ENCODE results near the gene TMEM213. TPM values are rescaled to one million over a fixed set of nuclear protein-coding genes. Genes with fewer than 3 reads are reported as not detected.

TMEM213 gene
- total RNA-seq, 1 donor from 2014 or later = not detected

DNA sequence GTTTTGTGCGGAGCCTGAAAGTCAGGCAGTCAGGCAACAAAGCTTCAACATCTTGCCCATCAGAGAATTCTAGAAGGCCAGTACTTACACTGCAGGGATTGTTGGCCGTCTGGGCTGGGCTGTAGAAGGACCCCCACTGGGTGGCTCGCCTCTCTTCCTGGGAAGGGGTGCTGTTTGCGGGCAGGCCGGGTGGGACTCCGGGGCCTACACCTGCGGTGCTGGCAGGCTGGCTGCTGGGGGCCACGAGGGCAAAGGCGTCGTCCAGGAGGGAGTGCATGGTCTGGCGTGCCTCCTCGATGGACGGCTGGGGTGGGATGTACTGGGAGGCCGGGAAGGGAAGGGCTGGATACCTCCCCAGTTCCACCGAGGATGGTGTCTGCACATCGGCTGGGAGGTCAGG, 63.3 kb downstream of the TMEM213 start:
- H3K36me3 Mint-ChIP-seq (ENCODE audit: low read depth, unreplicated experiment) = peaks cover 23% of the 10 kb centered on the region
- H3K9me3 Mint-ChIP-seq (ENCODE audit: unreplicated experiment) = no peaks in the 10 kb centered on the region
- peaks cover 2% of the 10 kb centered on the region for H3K27me3 Mint-ChIP-seq (ENCODE audit: unreplicated experiment)
- peaks cover 6% of the 10 kb centered on the region for H3K4me1 Mint-ChIP-seq (ENCODE audit: unreplicated experiment)
- TF ChIP-seq, protein P1, sequence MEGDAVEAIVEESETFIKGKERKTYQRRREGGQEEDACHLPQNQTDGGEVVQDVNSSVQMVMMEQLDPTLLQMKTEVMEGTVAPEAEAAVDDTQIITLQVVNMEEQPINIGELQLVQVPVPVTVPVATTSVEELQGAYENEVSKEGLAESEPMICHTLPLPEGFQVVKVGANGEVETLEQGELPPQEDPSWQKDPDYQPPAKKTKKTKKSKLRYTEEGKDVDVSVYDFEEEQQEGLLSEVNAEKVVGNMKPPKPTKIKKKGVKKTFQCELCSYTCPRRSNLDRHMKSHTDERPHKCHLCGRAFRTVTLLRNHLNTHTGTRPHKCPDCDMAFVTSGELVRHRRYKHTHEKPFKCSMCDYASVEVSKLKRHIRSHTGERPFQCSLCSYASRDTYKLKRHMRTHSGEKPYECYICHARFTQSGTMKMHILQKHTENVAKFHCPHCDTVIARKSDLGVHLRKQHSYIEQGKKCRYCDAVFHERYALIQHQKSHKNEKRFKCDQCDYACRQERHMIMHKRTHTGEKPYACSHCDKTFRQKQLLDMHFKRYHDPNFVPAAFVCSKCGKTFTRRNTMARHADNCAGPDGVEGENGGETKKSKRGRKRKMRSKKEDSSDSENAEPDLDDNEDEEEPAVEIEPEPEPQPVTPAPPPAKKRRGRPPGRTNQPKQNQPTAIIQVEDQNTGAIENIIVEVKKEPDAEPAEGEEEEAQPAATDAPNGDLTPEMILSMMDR (IDR thresholded peaks at IDR 0.05; ENCODE audit: unreplicated experiment) = no peak
- DNase-seq (ENCODE audit: low spot score) = no peak
- no peak overlapping the region for H3K4me3 Mint-ChIP-seq (ENCODE audit: unreplicated experiment)
- no peak overlapping the region for H3K27ac Mint-ChIP-seq (ENCODE audit: unreplicated experiment)

DNA sequence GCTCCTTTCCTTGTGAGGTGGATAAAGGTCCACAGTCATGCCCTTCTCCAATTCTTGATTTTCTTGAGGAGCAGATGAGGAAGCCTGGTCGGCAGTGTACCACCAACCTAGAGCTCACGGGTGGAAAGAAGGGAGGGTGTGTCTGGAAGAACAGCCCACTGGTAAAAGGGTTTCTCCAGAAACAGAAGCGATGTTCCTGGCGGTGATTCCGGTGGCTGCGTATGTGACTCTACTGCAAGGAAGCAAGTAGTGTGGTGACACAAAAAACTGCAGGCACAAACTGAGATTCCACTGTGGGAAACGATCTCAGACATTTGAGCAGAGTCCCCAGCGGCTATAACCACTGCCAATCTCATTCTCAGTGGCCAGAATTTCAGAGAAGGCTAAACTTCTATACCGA, 66.1 kb downstream of the TMEM213 start:
- Mint-ChIP-seq H3K27me3 (ENCODE audit: unreplicated experiment) (peaks cover 2% of the 10 kb centered on the region), H3K4me3 (ENCODE audit: unreplicated experiment) (peak overlapping the region; percentile 37), H3K27ac (ENCODE audit: unreplicated experiment) (no peak overlapping the region), H3K4me1 (ENCODE audit: unreplicated experiment) (peaks cover 6% of the 10 kb centered on the region), H3K9me3 (ENCODE audit: unreplicated experiment) (no peaks in the 10 kb centered on the region), H3K36me3 (ENCODE audit: low read depth, unreplicated experiment) (peaks cover 25% of the 10 kb centered on the region)
- DNase-seq (ENCODE audit: low spot score) = no peak
- TF ChIP-seq, protein P1 (IDR thresholded peaks at IDR 0.05; ENCODE audit: unreplicated experiment) = no peak

GRCh38 chr7:138864667-138865066, 66.9 kb downstream of the TMEM213 start:
- no peak overlapping the region for H3K27ac Mint-ChIP-seq (ENCODE audit: unreplicated experiment)
- peaks cover 23% of the 10 kb centered on the region for H3K36me3 Mint-ChIP-seq (ENCODE audit: low read depth, unreplicated experiment)
- no peaks in the 10 kb centered on the region for H3K9me3 Mint-ChIP-seq (ENCODE audit: unreplicated experiment)
- H3K27me3 Mint-ChIP-seq (ENCODE audit: unreplicated experiment) = peaks cover under 1% of the 10 kb centered on the region
- peaks cover 6% of the 10 kb centered on the region for H3K4me1 Mint-ChIP-seq (ENCODE audit: unreplicated experiment)
- TF ChIP-seq, protein P1 (IDR thresholded peaks at IDR 0.05; ENCODE audit: unreplicated experiment) = no peak
- no peak overlapping the region for H3K4me3 Mint-ChIP-seq (ENCODE audit: unreplicated experiment)
- DNase-seq (ENCODE audit: low spot score) = no peak

DNA sequence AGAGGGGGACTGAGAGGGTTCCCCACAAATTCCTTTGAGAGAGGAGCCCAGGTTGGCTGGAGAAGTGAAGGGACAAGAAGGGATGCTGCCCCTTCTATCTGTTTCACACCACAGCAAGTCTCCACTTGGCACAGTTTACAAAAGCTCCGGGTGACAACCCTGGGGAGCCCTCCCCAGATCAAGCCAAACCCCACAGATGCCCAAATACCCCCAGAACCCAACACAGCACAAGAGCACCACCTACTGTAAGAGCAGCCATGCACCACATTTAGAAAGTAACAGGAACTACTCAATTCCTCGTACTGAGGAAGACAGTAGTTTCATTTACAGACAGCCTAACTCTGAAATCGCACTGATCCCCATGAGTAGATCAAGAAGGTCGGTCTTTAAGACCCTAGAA, 68.0 kb downstream of the TMEM213 start:
- Mint-ChIP-seq H3K9me3 (ENCODE audit: unreplicated experiment) (no peaks in the 10 kb centered on the region), H3K4me3 (ENCODE audit: unreplicated experiment) (no peak overlapping the region), H3K27ac (ENCODE audit: unreplicated experiment) (no peak overlapping the region), H3K4me1 (ENCODE audit: unreplicated experiment) (peaks cover 6% of the 10 kb centered on the region), H3K36me3 (ENCODE audit: low read depth, unreplicated experiment) (peaks cover 22% of the 10 kb centered on the region), H3K27me3 (ENCODE audit: unreplicated experiment) (no peaks in the 10 kb centered on the region)
- DNase-seq (ENCODE audit: low spot score) = no peak
- TF ChIP-seq, protein P1 (IDR thresholded peaks at IDR 0.05; ENCODE audit: unreplicated experiment) = peak; percentile 18

DNA sequence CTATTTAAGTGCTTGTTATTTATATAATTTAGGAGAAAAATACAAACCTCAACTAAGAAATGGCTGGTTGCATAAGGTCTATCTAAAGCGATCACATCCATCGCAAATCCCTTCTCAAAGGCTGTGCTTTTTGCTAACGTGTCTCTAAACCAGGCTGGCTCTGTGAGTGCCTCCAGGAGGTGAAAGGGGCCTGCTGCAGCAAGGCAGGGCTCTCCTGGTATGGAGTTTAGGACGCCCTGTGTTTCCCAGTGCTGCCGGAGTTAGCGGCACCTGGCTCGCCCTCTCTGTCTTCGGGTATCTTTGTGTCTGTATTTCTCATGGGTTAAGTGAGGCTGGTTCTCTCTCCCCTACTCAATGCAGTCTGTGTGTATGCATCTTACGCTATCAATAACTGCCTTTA, 68.6 kb downstream of the TMEM213 start:
- TF ChIP-seq, protein P1 (IDR thresholded peaks at IDR 0.05; ENCODE audit: unreplicated experiment) = no peak
- Mint-ChIP-seq H3K36me3 (ENCODE audit: low read depth, unreplicated experiment) (peaks cover 26% of the 10 kb centered on the region), H3K9me3 (ENCODE audit: unreplicated experiment) (no peaks in the 10 kb centered on the region), H3K4me1 (ENCODE audit: unreplicated experiment) (peaks cover 6% of the 10 kb centered on the region), H3K4me3 (ENCODE audit: unreplicated experiment) (no peak overlapping the region), H3K27ac (ENCODE audit: unreplicated experiment) (no peak overlapping the region), H3K27me3 (ENCODE audit: unreplicated experiment) (no peaks in the 10 kb centered on the region)
- DNase-seq (ENCODE audit: low spot score) = no peak

All from endothelial cell (in vitro differentiated cells).